Urothelium cell line (cell line): Measurements from ENCODE around the gene ING3.
"Not testable (repeated sequence)": the region's sequence is repeated elsewhere in the genome, so short reads cannot be mapped to it uniquely, and the experiment has no call there.

Source experiments
- DNase-seq: peaks from one replicate; pipeline ENCODE4 v3.0.0; 2011; ENCODE audit warnings: low spot score, mixed read lengths
- FAIRE-seq: peaks from 2 replicates; lab custom pipeline; 2011; peaks lifted over from hg19 to GRCh38; lab: Jason Lieb, UNC

The ING3 gene

GRCh38 chr7:121000081-121000983, 49.8 kb downstream of the ING3 start:
- DNase-seq (no peak), FAIRE-seq (no peak)

GRCh38 chr7:121001234-121001906, 50.8 kb downstream of the ING3 start:
- DNase-seq = no peak
- FAIRE-seq = no peak

- no peak for FAIRE-seq
Measured at GRCh38 chr7:121002048-121002756, 51.6 kb downstream of the ING3 start.

GRCh38 chr7:121002757-121003200, 52.2 kb downstream of the ING3 start:
- DNase-seq = no peak
- FAIRE-seq = no peak

More at GRCh38 chr7:121002048-121002756, 51.6 kb downstream of the ING3 start:
- no peak for DNase-seq

GRCh38 chr7:121003986-121004685, 53.6 kb downstream of the ING3 start:
- DNase-seq = no peak
- no peak for FAIRE-seq

- not testable (repeated sequence) for DNase-seq, FAIRE-seq
Measured at GRCh38 chr7:121005058-121005457, 54.5 kb downstream of the ING3 start.

- DNase-seq = no peak
- no peak for FAIRE-seq
Measured at GRCh38 chr7:121005996-121006584, 55.5 kb downstream of the ING3 start.

GRCh38 chr7:121006711-121007315, 56.2 kb downstream of the ING3 start:
- DNase-seq = no peak
- FAIRE-seq = no peak

- DNase-seq (no peak), FAIRE-seq (no peak)
Measured at GRCh38 chr7:121008816-121009215, 58.2 kb downstream of the ING3 start.

- DNase-seq = no peak
- FAIRE-seq = no peak
Measured at GRCh38 chr7:121011401-121011800, 60.8 kb downstream of the ING3 start.

GRCh38 chr7:121012170-121012874, 61.7 kb downstream of the ING3 start:
- no peak for FAIRE-seq
- no peak for DNase-seq

GRCh38 chr7:121012919-121013318, 62.3 kb downstream of the ING3 start:
- FAIRE-seq (no peak), DNase-seq (no peak)

- DNase-seq = no peak
- no peak for FAIRE-seq
Measured at GRCh38 chr7:121015560-121015959, 65.0 kb downstream of the ING3 start.

GRCh38 chr7:121016966-121017365, 66.4 kb downstream of the ING3 start:
- FAIRE-seq (no peak), DNase-seq (no peak)

GRCh38 chr7:121017586-121017985, 67.0 kb downstream of the ING3 start:
- DNase-seq = no peak

GRCh38 chr7:121019018-121019417, 68.4 kb downstream of the ING3 start:
- no peak for DNase-seq

More at GRCh38 chr7:121017586-121017985, 67.0 kb downstream of the ING3 start:
- no peak for FAIRE-seq

GRCh38 chr7:121020249-121020988, 69.8 kb downstream of the ING3 start:
- FAIRE-seq (no peak), DNase-seq (no peak)

More at GRCh38 chr7:121019018-121019417, 68.4 kb downstream of the ING3 start:
- FAIRE-seq = no peak
